D721Med (cell line): ENCODE results near the gene PRKN.

ENCODE experiments used
- DNase-seq: peaks from one replicate; pipeline ENCODE4 v3.0.0; 2011; ENCODE audit warnings: low spot score; ENCODE audit not compliant: insufficient read length
- FAIRE-seq: peaks from 2 replicates; lab custom pipeline; 2011; peaks lifted over from hg19 to GRCh38; lab: Jason Lieb, UNC
- TF ChIP-seq, protein P1 (sequence below): IDR thresholded peaks from 2 replicates; pipeline ENCODE4 v1.5.1; 2012; ENCODE audit warnings: mild to moderate bottlenecking, control low read depth; ENCODE audit not compliant: insufficient read depth; ENCODE audit errors: missing control alignments

The PRKN gene

DNA sequence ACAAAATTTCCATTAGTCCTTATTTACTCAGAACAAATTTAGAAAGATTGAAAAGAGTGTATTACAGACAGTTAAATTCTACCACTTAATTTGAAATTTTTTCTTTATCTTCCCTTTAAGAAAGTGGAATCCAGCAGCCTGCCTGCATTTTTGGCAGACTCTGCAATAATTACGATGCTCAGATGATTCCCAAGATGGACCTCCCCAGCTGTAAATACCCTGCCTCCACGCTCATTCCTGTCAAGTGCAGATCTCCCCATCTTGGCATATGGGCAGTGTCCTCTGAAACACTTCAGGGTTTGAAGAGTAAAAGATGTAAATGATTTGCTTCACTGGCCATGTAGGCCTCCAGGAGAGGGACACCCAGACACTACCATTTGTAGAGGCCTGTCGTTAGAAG, 471.2 kb downstream of the PRKN start:
- DNase-seq, result no peak
- FAIRE-seq, result no peak
- TF ChIP-seq, protein P1, sequence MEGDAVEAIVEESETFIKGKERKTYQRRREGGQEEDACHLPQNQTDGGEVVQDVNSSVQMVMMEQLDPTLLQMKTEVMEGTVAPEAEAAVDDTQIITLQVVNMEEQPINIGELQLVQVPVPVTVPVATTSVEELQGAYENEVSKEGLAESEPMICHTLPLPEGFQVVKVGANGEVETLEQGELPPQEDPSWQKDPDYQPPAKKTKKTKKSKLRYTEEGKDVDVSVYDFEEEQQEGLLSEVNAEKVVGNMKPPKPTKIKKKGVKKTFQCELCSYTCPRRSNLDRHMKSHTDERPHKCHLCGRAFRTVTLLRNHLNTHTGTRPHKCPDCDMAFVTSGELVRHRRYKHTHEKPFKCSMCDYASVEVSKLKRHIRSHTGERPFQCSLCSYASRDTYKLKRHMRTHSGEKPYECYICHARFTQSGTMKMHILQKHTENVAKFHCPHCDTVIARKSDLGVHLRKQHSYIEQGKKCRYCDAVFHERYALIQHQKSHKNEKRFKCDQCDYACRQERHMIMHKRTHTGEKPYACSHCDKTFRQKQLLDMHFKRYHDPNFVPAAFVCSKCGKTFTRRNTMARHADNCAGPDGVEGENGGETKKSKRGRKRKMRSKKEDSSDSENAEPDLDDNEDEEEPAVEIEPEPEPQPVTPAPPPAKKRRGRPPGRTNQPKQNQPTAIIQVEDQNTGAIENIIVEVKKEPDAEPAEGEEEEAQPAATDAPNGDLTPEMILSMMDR, result no peak

DNA sequence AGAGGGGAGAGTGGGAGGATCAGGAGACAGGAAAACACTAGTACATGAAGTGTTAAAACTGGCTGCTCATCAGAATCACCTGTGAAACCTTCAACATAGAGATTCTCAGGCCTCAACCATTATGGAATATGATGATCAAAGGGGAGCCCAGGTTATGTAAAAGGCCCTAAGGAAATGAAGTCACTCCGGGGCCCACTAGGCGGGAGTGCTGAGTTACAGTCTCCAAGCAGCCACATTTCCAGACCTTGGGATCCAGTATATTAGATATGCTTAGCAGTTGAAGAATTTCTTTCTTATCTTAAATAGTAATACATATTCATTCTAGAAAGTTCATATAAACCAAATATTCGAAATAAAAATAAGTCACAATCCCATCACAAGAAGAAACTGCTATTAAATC, 476.3 kb downstream of the PRKN start:
- DNase-seq (no peak), FAIRE-seq (no peak)
- TF ChIP-seq, protein P1, result no peak

DNA sequence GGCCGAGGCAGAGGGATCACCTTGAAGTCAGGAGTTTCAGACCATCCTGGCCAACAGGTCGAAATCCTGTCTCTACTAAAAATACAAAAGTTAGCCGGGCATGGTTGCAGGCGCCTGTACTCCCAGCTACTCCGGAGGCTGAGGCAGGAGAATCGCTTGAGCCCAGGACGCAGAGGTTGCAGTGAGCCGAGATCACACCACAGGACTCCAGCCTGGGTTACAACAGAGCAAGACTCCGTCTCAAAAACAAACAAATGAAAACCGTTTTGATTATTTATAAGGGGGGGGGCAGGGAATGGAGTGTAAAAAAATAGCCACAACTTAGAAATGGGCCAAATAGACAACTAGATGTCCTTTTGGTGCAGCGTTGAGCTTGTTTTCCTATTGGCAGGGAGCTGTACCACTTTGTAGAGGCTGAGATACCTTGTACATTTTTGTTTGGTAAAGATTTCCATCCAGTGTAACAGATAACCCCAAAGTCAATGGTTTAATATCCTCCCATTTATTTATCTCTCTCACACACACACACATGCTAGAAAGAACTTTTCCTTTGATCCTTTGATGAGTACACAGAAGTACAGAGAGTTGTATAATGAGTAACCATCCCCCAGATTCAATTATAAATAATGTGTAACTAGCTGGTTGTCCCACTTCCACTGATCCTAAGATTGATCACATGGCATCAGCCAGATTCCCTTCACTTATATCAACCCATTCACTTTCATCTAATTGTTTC, 477.5 kb downstream of the PRKN start:
- FAIRE-seq, result no peak
- TF ChIP-seq, protein P1, result no peak
- DNase-seq, result no peak

DNA sequence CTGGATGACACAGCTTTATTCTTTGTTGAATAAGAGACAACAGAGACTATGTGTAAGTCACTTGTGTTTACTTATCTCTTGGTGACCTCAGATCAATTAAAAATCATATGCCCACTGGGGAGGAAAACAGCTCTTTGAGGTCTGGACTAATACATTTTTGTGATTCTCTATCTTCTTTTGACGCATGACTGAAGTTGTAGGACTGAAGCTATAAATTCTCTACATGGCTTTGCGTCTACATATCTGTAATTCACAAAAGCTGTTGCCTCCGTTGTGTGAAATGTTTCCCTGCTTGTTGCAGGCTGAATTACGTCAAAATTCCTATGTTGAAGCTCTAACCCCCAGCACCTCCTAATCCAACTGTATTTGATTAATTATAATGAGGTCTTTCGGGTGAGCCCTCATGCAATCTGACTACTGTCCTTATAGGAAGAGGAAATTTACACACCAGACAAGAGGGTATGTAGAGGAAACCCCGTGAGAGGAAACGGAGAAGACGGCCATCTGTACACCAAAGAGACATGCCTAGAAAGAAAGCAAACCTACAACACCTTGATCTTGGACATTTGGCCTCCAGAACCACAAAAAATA, 481.6 kb downstream of the PRKN start:
- TF ChIP-seq, protein P1, result no peak
- no peak for FAIRE-seq
- DNase-seq, result no peak

DNA sequence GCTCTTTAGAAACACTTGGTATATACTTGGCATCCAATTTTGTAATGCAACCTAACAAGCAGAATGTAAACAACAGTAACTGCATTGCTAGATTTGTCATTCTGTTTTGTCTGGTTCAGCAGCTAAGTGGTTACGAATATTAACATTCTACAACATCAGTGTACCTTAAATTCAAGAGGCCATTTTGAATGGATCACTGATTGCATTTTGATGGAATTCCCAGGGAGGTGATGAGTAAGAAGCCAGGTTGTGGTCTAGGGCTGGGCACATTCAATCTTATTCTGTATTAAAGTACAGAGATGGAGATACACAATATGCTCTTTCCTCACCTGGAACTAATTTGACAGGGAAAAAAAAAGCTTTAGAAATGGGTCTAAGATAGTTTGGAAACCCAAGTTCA, 483.5 kb downstream of the PRKN start:
- TF ChIP-seq, protein P1, result no peak
- FAIRE-seq (no peak), DNase-seq (no peak)

DNA sequence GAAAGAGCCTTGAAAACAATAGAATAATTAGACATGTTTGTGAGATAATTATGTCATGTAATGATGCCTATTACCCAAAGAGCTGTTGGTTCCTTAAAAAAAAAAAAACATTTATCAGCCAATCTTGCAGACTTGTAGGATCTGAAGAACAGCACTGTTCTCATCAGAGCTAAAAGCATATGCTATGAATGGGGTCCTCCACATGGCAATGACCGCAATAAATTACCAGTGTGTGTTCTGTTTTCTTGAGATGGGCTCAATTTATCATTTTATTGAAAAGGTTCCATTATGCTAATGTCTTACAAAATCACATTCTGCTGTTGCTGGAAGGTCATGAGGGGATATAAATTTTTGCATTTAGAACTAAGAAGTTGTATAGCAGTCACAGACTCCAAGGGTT, 484.7 kb downstream of the PRKN start:
- DNase-seq (no peak), FAIRE-seq (no peak)
- TF ChIP-seq, protein P1, result no peak

DNA sequence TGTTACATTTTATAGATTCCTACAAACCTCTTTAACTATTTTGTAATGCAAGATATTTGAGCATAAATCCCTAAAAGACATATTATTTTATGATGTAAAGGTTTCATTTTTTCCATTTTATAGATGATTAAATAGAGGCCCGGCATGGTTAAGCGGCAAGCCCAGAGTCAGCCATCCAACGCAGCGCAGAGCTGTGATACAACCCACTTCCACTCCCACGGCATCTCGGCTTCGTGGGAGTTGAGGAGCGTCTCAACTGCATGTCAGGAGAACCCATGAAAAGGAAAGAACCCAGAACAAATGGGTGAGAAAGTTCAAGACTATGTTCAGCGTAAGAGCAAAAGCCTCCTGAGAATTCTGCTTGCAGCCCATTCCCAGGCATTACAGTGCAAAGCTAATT, 488.2 kb downstream of the PRKN start:
- DNase-seq, result no peak
- FAIRE-seq, result no peak
- TF ChIP-seq, protein P1, result no peak
